Effector memory CD8-positive, alpha-beta T cell (primary cell): Measurements from ENCODE around the gene MEIS1.
"Not testable (repeated sequence)": the region's sequence is repeated elsewhere in the genome, so short reads cannot be mapped to it uniquely, and the experiment has no call there.

Experiments used
- ATAC-seq: fragments of 150-1000 bp; cut with Tn5 transposase; replicated peaks from 2 replicates; pipeline ENCODE4 v1.10.0; 2021; ENCODE audit warnings: mild to moderate bottlenecking, moderate library complexity
- DNase-seq, 3 experiments: peaks; one replicate each; pipeline ENCODE4 v3.0.0; 2021
- H3K27ac Mint-ChIP-seq, 2 donors: one replicate each; pipeline ENCODE4 v1.8.0; 2022; ENCODE audit warnings: mild to moderate bottlenecking in 2 of 2, mixed read lengths in 2 of 2, moderate library complexity in 2 of 2
- H3K27me3 Mint-ChIP-seq, 2 donors: one replicate each; pipeline ENCODE4 v1.8.0; 2022; ENCODE audit warnings: mixed read lengths in 2 of 2
- H3K36me3 Mint-ChIP-seq: one replicate; pipeline ENCODE4 v1.8.0; 2022; ENCODE audit warnings: mild to moderate bottlenecking, moderate library complexity, mixed read lengths; ENCODE audit not compliant: insufficient read depth
- H3K4me1 Mint-ChIP-seq, 2 donors: one replicate each; pipeline ENCODE4 v1.8.0; 2022; ENCODE audit warnings: low read depth in 2 of 2, mixed read lengths in 2 of 2
- H3K4me3 Mint-ChIP-seq, 2 donors: one replicate each; pipeline ENCODE4 v1.8.0; 2022; ENCODE audit warnings: mild to moderate bottlenecking in 2 of 2, mixed read lengths in 2 of 2, moderate library complexity in 2 of 2
- H3K9me3 Mint-ChIP-seq, 2 donors: one replicate each; pipeline ENCODE4 v1.8.0; 2022; ENCODE audit warnings: mixed read lengths in 2 of 2

The MEIS1 gene

DNA sequence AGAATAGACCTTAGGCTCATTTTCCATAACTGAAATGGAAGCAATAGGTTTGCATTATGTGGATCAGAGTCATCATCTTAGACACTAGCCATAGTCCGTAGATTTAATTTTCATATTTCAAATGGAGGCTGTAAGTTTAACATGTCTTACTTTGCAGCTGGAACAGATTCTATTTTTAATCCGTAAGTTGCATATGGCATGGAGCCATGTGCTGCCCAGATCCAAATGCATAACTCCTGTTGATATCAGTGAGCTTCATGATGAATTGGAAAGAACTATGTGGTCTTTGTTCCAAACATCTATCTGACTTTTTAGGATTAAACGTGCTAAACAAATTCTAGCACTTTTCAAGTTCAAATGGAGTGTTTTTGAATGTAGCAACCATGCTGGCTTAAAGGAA is 43.4 kb downstream of the MEIS1 start:
- DNase-seq, result no peak
- no peak overlapping the region for H3K4me3 Mint-ChIP-seq
- no peak overlapping the region for H3K27ac Mint-ChIP-seq
- no peaks in the 10 kb centered on the region for H3K4me1 Mint-ChIP-seq
- peaks cover 4 to 10% of the 10 kb centered on the region in 2 donors for H3K9me3 Mint-ChIP-seq
- no peaks in the 10 kb centered on the region for H3K36me3 Mint-ChIP-seq
- no peak for ATAC-seq
- no peaks in the 10 kb centered on the region for H3K27me3 Mint-ChIP-seq

GRCh38 chr2:66478731-66479316 is 43.9 kb downstream of the MEIS1 start:
- H3K4me3 Mint-ChIP-seq, result no peak overlapping the region
- H3K4me1 Mint-ChIP-seq, result no peaks in the 10 kb centered on the region
- H3K27me3 Mint-ChIP-seq, result no peaks in the 10 kb centered on the region

GRCh38 chr2:66481100-66481549 is 46.2 kb downstream of the MEIS1 start:
- ATAC-seq, result no peak
- no peaks in the 10 kb centered on the region for H3K4me1 Mint-ChIP-seq
- no peaks in the 10 kb centered on the region for H3K27me3 Mint-ChIP-seq
- H3K4me3 Mint-ChIP-seq, result no peak overlapping the region
- no peak for DNase-seq
- H3K27ac Mint-ChIP-seq, result no peak overlapping the region
- peaks cover 4 to 10% of the 10 kb centered on the region in 2 donors for H3K9me3 Mint-ChIP-seq
- H3K36me3 Mint-ChIP-seq, result no peaks in the 10 kb centered on the region

More at GRCh38 chr2:66478731-66479316, 43.9 kb downstream of the MEIS1 start:
- no peaks in the 10 kb centered on the region for H3K36me3 Mint-ChIP-seq
- H3K27ac Mint-ChIP-seq, result no peak overlapping the region
- peaks cover 4 to 10% of the 10 kb centered on the region in 2 donors for H3K9me3 Mint-ChIP-seq
- ATAC-seq (no peak), DNase-seq (no peak)

DNA sequence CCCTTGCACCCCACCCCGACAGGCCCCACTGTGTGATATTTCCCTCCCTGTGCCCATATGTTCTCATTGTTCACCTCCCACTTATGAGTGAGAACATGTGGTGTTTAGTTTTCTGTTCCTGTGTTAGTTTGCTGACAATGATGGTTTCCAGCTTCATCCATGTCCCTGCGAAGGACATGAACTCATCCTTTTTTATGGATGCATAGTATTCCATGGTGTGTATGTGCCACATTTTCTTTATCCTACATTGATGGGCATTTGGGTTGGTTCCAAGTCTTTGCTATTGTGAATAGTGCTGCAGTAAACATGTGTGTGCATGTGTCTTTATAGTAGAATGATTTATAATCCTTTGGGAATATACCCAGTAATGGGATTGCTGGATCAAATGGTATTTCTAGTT is 50.3 kb downstream of the MEIS1 start:
- not testable (repeated sequence) for H3K27ac Mint-ChIP-seq

DNA sequence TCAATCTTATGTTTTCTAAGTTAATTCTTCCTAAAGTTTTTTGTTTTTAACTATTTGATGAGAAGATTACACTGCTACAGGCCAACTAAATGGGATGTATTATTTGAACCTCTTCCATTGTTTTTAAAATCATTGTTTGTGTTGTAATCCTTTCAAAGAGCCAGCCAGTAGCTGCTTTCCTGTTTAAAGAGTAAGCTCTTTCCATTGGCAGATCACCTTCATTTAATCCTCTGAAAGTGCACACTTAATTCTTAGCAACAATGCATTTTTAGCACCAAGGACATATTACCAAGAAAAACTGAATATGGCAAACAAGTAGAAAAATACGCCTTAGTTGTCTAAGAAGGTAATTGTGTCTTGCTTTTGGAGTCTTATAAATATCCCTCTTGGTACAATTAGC is 54.0 kb downstream of the MEIS1 start:
- H3K9me3 Mint-ChIP-seq, result peaks cover 0 to 8% of the 10 kb centered on the region in 2 donors
- ATAC-seq (no peak), DNase-seq (no peak)
- no peaks in the 10 kb centered on the region for H3K4me1 Mint-ChIP-seq
- no peaks in the 10 kb centered on the region for H3K27me3 Mint-ChIP-seq
- no peak overlapping the region for H3K27ac Mint-ChIP-seq
- H3K36me3 Mint-ChIP-seq, result no peaks in the 10 kb centered on the region
- no peak overlapping the region for H3K4me3 Mint-ChIP-seq

More for the DNA sequence above, 50.3 kb downstream of the MEIS1 start:
- ATAC-seq, H3K4me1 Mint-ChIP-seq, DNase-seq, H3K36me3 Mint-ChIP-seq, H3K27me3 Mint-ChIP-seq, H3K9me3 Mint-ChIP-seq, H3K4me3 Mint-ChIP-seq: not testable (repeated sequence)

GRCh38 chr2:66489436-66489835 is 54.5 kb downstream of the MEIS1 start:
- Mint-ChIP-seq H3K27me3 (no peaks in the 10 kb centered on the region), H3K4me3 (no peak overlapping the region), H3K4me1 (no peaks in the 10 kb centered on the region), H3K9me3 (peaks cover 0 to 8% of the 10 kb centered on the region in 2 donors), H3K36me3 (no peaks in the 10 kb centered on the region), H3K27ac (no peak overlapping the region)
- DNase-seq (no peak), ATAC-seq (no peak)

DNA sequence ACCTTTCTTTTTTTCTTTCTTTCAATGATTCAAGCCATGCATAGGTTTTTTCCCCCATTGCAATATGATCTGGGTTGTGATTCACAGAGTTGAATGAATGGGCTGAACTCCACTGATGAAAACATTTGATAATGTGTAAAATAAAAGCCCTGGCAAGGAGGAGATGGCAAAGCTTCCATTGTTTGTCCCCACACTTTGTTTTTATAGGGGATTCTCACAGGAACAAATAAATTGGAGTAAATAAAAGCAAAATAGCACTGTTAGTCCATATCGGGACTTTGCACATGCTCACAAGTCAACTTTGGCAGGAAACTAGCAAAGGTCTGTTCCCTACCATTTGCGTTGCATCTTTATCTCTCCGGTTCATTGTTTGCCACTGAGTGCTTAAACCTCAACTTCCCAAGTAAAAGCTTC is 55.7 kb downstream of the MEIS1 start:
- no peak for DNase-seq

DNA sequence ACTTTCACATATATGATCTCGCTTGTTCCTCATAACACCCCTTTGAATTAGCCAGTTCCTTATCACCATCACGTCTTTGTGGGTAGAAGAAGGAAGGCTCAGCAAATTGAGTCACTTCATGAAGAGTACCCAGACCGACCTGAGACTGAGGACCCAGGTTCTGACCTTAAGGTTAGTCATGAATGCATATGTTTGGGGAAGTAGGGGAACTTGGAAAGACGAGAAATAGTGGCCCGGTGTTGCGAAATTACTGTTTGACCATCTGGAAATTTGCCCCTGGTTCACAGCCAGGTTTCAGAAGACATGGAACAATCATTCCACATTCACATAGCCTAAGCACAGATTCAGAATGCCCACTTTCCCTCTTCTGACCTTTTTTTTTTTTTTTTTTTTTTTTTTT is 59.8 kb downstream of the MEIS1 start:
- no peak overlapping the region for H3K4me3 Mint-ChIP-seq
- ATAC-seq, result no peak
- peaks cover 0 to 20% of the 10 kb centered on the region in 2 donors for H3K9me3 Mint-ChIP-seq
- H3K27ac Mint-ChIP-seq, result no peak overlapping the region
- no peak for DNase-seq
- H3K27me3 Mint-ChIP-seq, result no peaks in the 10 kb centered on the region
- H3K4me1 Mint-ChIP-seq, result no peaks in the 10 kb centered on the region
- no peaks in the 10 kb centered on the region for H3K36me3 Mint-ChIP-seq

More for the DNA sequence above, 55.7 kb downstream of the MEIS1 start:
- Mint-ChIP-seq H3K36me3 (no peaks in the 10 kb centered on the region), H3K4me1 (no peaks in the 10 kb centered on the region), H3K27ac (no peak overlapping the region), H3K4me3 (no peak overlapping the region), H3K27me3 (no peaks in the 10 kb centered on the region), H3K9me3 (peaks cover 0 to 12% of the 10 kb centered on the region in 2 donors)
- ATAC-seq, result no peak

DNA sequence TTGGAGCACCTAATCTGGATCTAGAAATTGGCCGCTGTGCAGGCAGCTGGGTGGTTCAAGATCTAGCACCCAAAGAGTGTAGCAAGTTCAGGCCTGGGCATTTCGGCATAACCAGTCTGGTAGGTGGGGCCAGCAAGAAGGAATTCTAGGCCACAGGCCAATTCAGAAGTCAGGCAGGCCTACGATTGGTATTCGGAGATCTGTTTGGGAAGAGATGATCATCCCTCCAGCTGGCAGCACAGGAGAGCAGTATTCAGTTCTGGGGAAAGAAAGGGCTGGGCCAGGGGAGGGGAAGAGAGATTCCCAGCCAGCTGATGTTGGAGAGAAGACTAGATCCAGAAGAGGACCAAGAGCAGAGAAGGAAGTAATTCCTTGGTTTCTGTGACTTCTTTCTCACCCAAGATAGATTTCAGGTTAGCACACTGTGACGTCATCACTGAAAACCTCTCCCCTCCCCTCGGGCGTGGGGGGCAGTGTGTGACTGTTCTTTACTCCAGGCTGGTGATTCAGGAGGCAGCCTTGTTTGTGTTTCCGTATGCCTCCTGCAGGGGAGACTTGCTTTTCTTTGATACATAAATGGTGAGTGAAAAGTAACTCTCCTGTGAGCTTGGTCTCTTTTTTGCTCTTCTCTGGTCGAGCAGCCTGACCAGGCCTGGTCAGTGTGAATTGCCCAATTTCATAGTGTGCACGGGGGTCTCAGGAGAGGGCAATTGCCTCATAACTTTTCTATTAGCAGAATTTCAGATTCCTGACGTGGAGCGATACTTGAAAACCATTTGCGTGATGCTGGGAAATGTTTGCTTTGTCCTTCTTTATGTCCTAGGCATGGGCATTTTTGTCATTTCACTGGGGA is 61.1 kb downstream of the MEIS1 start:
- Mint-ChIP-seq H3K27ac (no peak overlapping the region), H3K4me1 (no peaks in the 10 kb centered on the region), H3K4me3 (no peak overlapping the region), H3K36me3 (no peaks in the 10 kb centered on the region), H3K27me3 (no peaks in the 10 kb centered on the region), H3K9me3 (peaks cover 0 to 20% of the 10 kb centered on the region in 2 donors)
- ATAC-seq, result no peak
- DNase-seq, result no peak

- Mint-ChIP-seq H3K9me3 (peaks cover 0 to 16% of the 10 kb centered on the region in 2 donors), H3K27me3 (no peaks in the 10 kb centered on the region), H3K27ac (no peak overlapping the region), H3K36me3 (no peaks in the 10 kb centered on the region), H3K4me3 (no peak overlapping the region), H3K4me1 (no peaks in the 10 kb centered on the region)
- no peak for DNase-seq
- ATAC-seq, result no peak
Observed at GRCh38 chr2:66496670-66497420, 61.9 kb downstream of the MEIS1 start.

DNA sequence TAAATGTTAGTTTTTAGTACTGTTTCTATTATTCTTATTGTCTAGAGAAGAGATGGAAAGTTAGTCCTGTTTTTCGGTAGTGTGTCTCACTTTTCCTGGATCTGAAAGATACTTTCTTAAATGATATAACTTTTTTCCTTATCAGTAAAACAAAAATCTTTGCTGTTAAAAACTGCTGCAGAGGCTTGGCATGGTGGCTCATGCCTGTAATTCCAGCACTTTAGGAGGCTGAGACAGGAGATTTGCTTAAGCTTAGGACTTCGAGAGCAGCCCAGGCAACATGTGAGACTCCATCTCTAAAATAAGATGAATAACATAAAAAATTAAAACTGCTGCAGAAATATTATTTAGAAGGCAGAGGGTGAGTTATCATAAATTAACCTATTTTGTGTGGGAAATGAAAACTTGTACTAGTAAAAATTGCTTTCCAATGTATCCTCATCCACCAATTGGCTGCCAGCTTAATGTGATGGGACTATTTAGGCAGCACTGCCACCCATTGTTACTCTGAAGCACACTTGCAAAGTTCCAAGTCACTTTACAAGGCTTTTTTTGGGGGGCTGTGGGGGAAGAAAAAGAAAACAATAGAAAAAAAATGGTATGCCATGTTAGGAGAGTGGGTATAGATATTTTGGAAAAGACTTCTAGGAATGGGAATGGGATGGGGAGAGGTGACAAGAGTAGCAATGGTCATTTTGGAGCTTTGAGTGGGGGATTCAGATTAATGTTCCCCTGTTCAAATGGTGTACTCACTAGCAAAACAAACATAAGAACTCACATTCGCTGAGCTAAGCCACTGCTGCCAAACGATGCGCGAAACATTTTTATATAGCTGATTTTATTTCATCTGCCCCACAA is 62.7 kb downstream of the MEIS1 start:
- ATAC-seq (no peak), DNase-seq (no peak)
- H3K9me3 Mint-ChIP-seq, result peaks cover 0 to 12% of the 10 kb centered on the region in 2 donors
- H3K27me3 Mint-ChIP-seq, result no peaks in the 10 kb centered on the region
- H3K4me1 Mint-ChIP-seq, result no peaks in the 10 kb centered on the region
- no peaks in the 10 kb centered on the region for H3K36me3 Mint-ChIP-seq
- no peak overlapping the region for H3K27ac Mint-ChIP-seq
- H3K4me3 Mint-ChIP-seq, result no peak overlapping the region

- H3K4me3 Mint-ChIP-seq, result no peak overlapping the region
- H3K27me3 Mint-ChIP-seq, result no peaks in the 10 kb centered on the region
- no peak overlapping the region for H3K27ac Mint-ChIP-seq
- ATAC-seq, result no peak
- DNase-seq, result no peak
- H3K9me3 Mint-ChIP-seq, result peaks cover 0 to 12% of the 10 kb centered on the region in 2 donors
- H3K36me3 Mint-ChIP-seq, result no peaks in the 10 kb centered on the region
- no peaks in the 10 kb centered on the region for H3K4me1 Mint-ChIP-seq
Observed at GRCh38 chr2:66498289-66498975, 63.5 kb downstream of the MEIS1 start.
